Measurements from ENCODE around the gene SWT1.
A peak's percentile ranks its signal among the peaks of the same experiment; 100 is the strongest.

The SWT1 gene

DNA sequence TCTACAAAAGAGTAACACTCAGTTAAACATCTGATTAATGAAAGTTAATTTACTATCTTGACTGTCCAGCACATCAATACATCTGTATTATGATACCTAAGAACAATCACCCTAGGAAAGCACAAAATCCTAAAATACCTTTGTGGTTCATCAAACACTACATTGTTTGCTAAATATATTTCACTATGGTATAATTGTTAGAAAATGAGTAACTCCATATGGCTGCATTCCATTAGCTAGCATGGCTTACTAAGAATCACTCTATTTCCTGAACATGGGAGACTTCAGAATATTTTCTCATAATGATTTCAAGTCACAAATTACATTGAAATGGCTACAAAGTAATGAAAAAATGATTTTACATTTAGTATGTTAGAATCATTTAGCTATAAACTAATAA is 12.7 kb upstream of the SWT1 start:
- ATAC-seq, result peak; percentile 98
- TF ChIP-seq ZC3H10 (CRISPR knock-in tag; IDR thresholded peaks at IDR 0.05) (no peak), BACH2 (CRISPR knock-in tag; IDR thresholded peaks at IDR 0.05; ENCODE audit: borderline replicate concordance) (no peak)
- TF ChIP-seq, protein P1, sequence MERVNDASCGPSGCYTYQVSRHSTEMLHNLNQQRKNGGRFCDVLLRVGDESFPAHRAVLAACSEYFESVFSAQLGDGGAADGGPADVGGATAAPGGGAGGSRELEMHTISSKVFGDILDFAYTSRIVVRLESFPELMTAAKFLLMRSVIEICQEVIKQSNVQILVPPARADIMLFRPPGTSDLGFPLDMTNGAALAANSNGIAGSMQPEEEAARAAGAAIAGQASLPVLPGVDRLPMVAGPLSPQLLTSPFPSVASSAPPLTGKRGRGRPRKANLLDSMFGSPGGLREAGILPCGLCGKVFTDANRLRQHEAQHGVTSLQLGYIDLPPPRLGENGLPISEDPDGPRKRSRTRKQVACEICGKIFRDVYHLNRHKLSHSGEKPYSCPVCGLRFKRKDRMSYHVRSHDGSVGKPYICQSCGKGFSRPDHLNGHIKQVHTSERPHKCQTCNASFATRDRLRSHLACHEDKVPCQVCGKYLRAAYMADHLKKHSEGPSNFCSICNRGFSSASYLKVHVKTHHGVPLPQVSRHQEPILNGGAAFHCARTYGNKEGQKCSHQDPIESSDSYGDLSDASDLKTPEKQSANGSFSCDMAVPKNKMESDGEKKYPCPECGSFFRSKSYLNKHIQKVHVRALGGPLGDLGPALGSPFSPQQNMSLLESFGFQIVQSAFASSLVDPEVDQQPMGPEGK (CRISPR knock-in tag; IDR thresholded peaks at IDR 0.05; ENCODE audit: borderline replicate concordance), result no peak

DNA sequence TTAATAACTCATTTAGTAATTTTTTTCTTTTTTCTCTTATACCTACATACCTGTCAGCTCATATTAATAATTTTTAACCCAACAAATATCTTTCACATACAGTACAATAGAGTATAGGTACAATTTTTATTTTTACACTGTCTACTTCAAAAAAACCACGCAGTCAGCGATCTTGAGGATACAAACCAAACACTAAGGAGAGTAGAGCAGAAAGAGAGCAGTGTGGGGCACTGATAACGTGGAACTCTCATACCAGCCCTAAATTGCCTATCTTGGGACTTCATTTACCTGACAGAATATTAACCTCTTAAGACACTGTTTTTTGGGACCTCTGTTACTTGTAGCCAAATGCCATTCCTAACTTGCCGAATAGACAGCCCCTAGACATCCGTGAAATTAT is 5.8 kb upstream of the SWT1 start:
- ATAC-seq, result no peak
- TF ChIP-seq, protein P2, sequence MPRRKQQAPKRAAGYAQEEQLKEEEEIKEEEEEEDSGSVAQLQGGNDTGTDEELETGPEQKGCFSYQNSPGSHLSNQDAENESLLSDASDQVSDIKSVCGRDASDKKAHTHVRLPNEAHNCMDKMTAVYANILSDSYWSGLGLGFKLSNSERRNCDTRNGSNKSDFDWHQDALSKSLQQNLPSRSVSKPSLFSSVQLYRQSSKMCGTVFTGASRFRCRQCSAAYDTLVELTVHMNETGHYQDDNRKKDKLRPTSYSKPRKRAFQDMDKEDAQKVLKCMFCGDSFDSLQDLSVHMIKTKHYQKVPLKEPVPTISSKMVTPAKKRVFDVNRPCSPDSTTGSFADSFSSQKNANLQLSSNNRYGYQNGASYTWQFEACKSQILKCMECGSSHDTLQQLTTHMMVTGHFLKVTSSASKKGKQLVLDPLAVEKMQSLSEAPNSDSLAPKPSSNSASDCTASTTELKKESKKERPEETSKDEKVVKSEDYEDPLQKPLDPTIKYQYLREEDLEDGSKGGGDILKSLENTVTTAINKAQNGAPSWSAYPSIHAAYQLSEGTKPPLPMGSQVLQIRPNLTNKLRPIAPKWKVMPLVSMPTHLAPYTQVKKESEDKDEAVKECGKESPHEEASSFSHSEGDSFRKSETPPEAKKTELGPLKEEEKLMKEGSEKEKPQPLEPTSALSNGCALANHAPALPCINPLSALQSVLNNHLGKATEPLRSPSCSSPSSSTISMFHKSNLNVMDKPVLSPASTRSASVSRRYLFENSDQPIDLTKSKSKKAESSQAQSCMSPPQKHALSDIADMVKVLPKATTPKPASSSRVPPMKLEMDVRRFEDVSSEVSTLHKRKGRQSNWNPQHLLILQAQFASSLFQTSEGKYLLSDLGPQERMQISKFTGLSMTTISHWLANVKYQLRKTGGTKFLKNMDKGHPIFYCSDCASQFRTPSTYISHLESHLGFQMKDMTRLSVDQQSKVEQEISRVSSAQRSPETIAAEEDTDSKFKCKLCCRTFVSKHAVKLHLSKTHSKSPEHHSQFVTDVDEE (CRISPR knock-in tag; IDR thresholded peaks at IDR 0.05), result no peak
- TF ChIP-seq ZC3H10 (CRISPR knock-in tag; IDR thresholded peaks at IDR 0.05) (no peak), ZFP3 (CRISPR knock-in tag; IDR thresholded peaks at IDR 0.05) (no peak), TOX (CRISPR knock-in tag; IDR thresholded peaks at IDR 0.05; ENCODE audit: borderline replicate concordance) (no peak), ARNTL (CRISPR knock-in tag; IDR thresholded peaks at IDR 0.05; ENCODE audit: borderline replicate concordance, low read depth) (no peak), OSR1 (CRISPR knock-in tag; IDR thresholded peaks at IDR 0.05) (no peak), ISL1 (CRISPR knock-in tag; IDR thresholded peaks at IDR 0.05) (no peak), PPARA (CRISPR knock-in tag; IDR thresholded peaks at IDR 0.05; ENCODE audit: borderline replicate concordance) (no peak)
- TF ChIP-seq, protein P3, sequence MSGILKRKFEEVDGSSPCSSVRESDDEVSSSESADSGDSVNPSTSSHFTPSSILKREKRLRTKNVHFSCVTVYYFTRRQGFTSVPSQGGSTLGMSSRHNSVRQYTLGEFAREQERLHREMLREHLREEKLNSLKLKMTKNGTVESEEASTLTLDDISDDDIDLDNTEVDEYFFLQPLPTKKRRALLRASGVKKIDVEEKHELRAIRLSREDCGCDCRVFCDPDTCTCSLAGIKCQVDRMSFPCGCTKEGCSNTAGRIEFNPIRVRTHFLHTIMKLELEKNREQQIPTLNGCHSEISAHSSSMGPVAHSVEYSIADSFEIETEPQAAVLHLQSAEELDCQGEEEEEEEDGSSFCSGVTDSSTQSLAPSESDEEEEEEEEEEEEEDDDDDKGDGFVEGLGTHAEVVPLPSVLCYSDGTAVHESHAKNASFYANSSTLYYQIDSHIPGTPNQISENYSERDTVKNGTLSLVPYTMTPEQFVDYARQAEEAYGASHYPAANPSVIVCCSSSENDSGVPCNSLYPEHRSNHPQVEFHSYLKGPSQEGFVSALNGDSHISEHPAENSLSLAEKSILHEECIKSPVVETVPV (CRISPR knock-in tag; IDR thresholded peaks at IDR 0.05), result no peak
- TF ChIP-seq, protein P4, sequence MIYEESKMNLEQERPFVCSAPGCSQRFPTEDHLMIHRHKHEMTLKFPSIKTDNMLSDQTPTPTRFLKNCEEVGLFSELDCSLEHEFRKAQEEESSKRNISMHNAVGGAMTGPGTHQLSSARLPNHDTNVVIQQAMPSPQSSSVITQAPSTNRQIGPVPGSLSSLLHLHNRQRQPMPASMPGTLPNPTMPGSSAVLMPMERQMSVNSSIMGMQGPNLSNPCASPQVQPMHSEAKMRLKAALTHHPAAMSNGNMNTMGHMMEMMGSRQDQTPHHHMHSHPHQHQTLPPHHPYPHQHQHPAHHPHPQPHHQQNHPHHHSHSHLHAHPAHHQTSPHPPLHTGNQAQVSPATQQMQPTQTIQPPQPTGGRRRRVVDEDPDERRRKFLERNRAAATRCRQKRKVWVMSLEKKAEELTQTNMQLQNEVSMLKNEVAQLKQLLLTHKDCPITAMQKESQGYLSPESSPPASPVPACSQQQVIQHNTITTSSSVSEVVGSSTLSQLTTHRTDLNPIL (CRISPR knock-in tag; IDR thresholded peaks at IDR 0.05; ENCODE audit: low read depth), result no peak

DNA sequence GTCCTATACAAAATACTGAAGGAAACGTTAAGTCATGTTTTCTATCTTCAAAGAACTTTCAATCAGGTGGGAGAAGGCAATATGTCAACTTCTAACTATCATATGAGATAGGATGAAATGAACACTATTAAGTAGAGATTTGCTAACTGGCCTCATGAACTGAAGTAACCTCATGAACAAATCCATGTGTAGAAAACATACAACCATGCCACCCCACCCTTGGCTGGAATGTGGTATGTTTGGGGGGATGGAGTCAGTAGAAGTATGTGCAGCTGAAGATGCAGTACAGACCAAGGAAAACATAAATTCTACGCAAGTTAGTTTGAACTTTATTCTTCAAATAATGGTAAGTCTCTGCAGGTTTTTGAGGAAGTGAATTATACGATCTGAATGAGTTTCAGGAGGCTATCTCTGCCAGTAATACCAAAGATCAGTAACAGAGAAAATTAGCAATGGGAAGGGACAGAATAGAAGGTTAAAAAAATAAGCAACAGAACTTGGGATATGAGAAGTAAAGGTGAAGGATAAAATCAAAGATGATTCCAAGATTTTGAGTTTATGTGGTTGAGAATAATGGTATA is 4.7 kb upstream of the SWT1 start:
- no peak for ATAC-seq
- TF ChIP-seq ARNTL (CRISPR knock-in tag; IDR thresholded peaks at IDR 0.05; ENCODE audit: borderline replicate concordance, low read depth), result no peak
- TF ChIP-seq, protein P5, sequence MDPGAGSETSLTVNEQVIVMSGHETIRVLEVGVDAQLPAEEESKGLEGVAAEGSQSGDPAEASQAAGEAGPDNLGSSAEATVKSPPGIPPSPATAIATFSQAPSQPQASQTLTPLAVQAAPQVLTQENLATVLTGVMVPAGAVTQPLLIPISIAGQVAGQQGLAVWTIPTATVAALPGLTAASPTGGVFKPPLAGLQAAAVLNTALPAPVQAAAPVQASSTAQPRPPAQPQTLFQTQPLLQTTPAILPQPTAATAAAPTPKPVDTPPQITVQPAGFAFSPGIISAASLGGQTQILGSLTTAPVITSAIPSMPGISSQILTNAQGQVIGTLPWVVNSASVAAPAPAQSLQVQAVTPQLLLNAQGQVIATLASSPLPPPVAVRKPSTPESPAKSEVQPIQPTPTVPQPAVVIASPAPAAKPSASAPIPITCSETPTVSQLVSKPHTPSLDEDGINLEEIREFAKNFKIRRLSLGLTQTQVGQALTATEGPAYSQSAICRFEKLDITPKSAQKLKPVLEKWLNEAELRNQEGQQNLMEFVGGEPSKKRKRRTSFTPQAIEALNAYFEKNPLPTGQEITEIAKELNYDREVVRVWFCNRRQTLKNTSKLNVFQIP (CRISPR knock-in tag; IDR thresholded peaks at IDR 0.05; ENCODE audit: borderline replicate concordance, low read depth), result no peak

DNA sequence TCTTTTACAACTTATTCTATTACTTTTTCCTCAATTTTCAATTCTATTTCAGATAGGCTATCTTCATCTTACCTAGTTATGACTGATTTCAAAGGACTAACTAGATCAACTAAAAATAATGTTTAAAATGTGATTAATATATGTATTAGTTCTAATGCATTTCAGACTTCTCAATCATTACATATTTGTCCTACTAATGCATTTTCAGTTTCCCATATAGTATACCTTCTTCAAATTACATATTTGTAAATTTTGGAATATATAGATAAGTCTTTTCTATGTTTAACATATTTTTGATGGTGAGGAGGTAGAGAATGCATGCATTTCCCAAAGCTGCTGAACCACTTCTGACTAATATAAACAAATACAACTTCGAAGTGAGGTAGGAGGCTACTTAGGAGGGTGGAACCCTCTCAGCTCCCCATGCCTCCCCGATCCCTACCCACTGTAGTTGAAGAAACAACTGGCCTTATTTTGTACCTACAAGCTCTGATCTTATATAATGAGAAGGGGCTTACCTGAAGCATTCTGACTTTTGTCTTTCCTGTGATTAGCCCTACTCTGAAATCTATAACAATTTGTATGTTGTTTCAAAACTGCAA is 2.0 kb upstream of the SWT1 start:
- no peak for ATAC-seq
- TF ChIP-seq, protein P2 (CRISPR knock-in tag; IDR thresholded peaks at IDR 0.05), result no peak
- TF ChIP-seq ZC3H10 (CRISPR knock-in tag; IDR thresholded peaks at IDR 0.05) (no peak), ZNF565 (CRISPR knock-in tag; conservative IDR thresholded peaks at IDR 0.05; ENCODE audit: low read depth) (no peak), GLIS3 (CRISPR knock-in tag; IDR thresholded peaks at IDR 0.05) (no peak), ZNF70 (CRISPR knock-in tag; IDR thresholded peaks at IDR 0.05) (no peak), SNAI2 (CRISPR knock-in tag; IDR thresholded peaks at IDR 0.05) (no peak), ARNTL (CRISPR knock-in tag; IDR thresholded peaks at IDR 0.05; ENCODE audit: borderline replicate concordance, low read depth) (no peak), BACH2 (CRISPR knock-in tag; IDR thresholded peaks at IDR 0.05; ENCODE audit: borderline replicate concordance) (no peak), ZFP3 (CRISPR knock-in tag; IDR thresholded peaks at IDR 0.05) (no peak), ESRRG (CRISPR knock-in tag; IDR thresholded peaks at IDR 0.05) (no peak), TOX (CRISPR knock-in tag; IDR thresholded peaks at IDR 0.05; ENCODE audit: borderline replicate concordance) (no peak), RARB (CRISPR knock-in tag; IDR thresholded peaks at IDR 0.05) (no peak), ZFP30 (CRISPR knock-in tag; IDR thresholded peaks at IDR 0.05) (no peak), TCF4 (CRISPR knock-in tag; IDR thresholded peaks at IDR 0.05; ENCODE audit: borderline replicate concordance) (no peak)
- TF ChIP-seq, protein P3 (CRISPR knock-in tag; IDR thresholded peaks at IDR 0.05), result no peak

Measured in SK-N-SH treated with all-trans-retinoic acid at 6 μM for 48 hours (cell line).